ENCODE measurements around the gene TIMM22.
"Not testable (repeated sequence)": the region's sequence is repeated elsewhere in the genome, so short reads cannot be mapped to it uniquely, and the experiment has no call there.

Gene TIMM22

GRCh38 chr17:1043601-1044251, 46.8 kb downstream of the TIMM22 start:
- no peak for DNase-seq

GRCh38 chr17:1044387-1045009, 47.6 kb downstream of the TIMM22 start:
- not testable (repeated sequence) for DNase-seq

GRCh38 chr17:1045456-1045855, 48.5 kb downstream of the TIMM22 start:
- no peak for DNase-seq

- no peak for DNase-seq
These were observed 50.4 kb downstream of the TIMM22 start for GRCh38 chr17:1047177-1047878.

GRCh38 chr17:1047879-1048470, 51.0 kb downstream of the TIMM22 start:
- no peak for DNase-seq

GRCh38 chr17:1048516-1049115, 51.7 kb downstream of the TIMM22 start:
- DNase-seq: not testable (repeated sequence)

GRCh38 chr17:1049446-1050225, 52.7 kb downstream of the TIMM22 start:
- DNase-seq: no peak

GRCh38 chr17:1050246-1050995, 53.5 kb downstream of the TIMM22 start:
- no peak for DNase-seq

GRCh38 chr17:1050996-1051925, 54.3 kb downstream of the TIMM22 start:
- no peak for DNase-seq
